Hepatocyte (in vitro differentiated cells): ENCODE data around the gene SLAMF9. TPM values are rescaled to one million over a fixed set of nuclear protein-coding genes. Genes with fewer than 3 reads are reported as not detected.

ENCODE experiments used
- DNase-seq: peaks from one replicate; pipeline ENCODE4 v3.0.0-alpha.2; 2016; ENCODE audit warnings: low spot score
- H2AFZ ChIP-seq: fragments of 200-600 bp; sonication (generic); 2 replicates; pipeline ENCODE4 v1.6.0; 2016; ENCODE audit warnings: antibody characterized with exemption, mild to moderate bottlenecking
- H3K27ac ChIP-seq: fragments of 200-600 bp; sonication (generic); 2 replicates; pipeline ENCODE4 v1.5.1; 2016; ENCODE audit warnings: mild to moderate bottlenecking
- H3K27me3 ChIP-seq: fragments of 200-600 bp; sonication (generic); 2 replicates; pipeline ENCODE4 v1.6.1; 2016
- H3K36me3 ChIP-seq: fragments of 200-600 bp; sonication (generic); replicated peaks from 2 replicates; pipeline ENCODE4 v1.5.1; 2016; ENCODE audit warnings: low read depth; ENCODE audit not compliant: insufficient read depth
- H3K4me1 ChIP-seq: fragments of 200-600 bp; sonication (generic); 2 replicates; pipeline ENCODE4 v1.5.1; 2016; ENCODE audit warnings: mild to moderate bottlenecking, moderate library complexity; ENCODE audit not compliant: insufficient read depth
- H3K4me2 ChIP-seq: fragments of 200-600 bp; sonication (generic); 2 replicates; pipeline ENCODE4 v1.6.0; 2016
- H3K4me3 ChIP-seq: fragments of 200-600 bp; sonication (generic); 2 replicates; pipeline ENCODE4 v1.5.1; 2016; ENCODE audit warnings: mild to moderate bottlenecking
- H3K79me2 ChIP-seq: fragments of 200-600 bp; sonication (generic); 2 replicates; pipeline ENCODE4 v1.6.0; 2017; ENCODE audit warnings: mild to moderate bottlenecking
- H3K9me2 ChIP-seq: fragments of 200-600 bp; sonication (generic); replicated peaks from 2 replicates; pipeline ENCODE4 v1.6.0; 2017; ENCODE audit warnings: mild to moderate bottlenecking; ENCODE audit not compliant: insufficient read depth
- H3K9me3 ChIP-seq: fragments of 200-600 bp; sonication (generic); 2 replicates; pipeline ENCODE4 v1.5.1; 2016; ENCODE audit warnings: low read depth, mild to moderate bottlenecking
- H4K20me1 ChIP-seq: fragments of 200-600 bp; sonication (generic); 2 replicates; pipeline ENCODE4 v1.6.0; 2016; ENCODE audit warnings: mild to moderate bottlenecking; ENCODE audit not compliant: insufficient read depth, poor library complexity, severe bottlenecking
- CTCF ChIP-seq: fragments of 200-600 bp; sonication (generic); IDR thresholded peaks from 2 replicates; pipeline ENCODE4 v1.5.1; 2016; ENCODE audit warnings: antibody characterized with exemption, mild to moderate bottlenecking; ENCODE audit not compliant: poor library complexity
- EZH2 ChIP-seq: fragments of 200-600 bp; sonication (generic); IDR thresholded peaks from 2 replicates; pipeline ENCODE4 v1.6.1; 2016; ENCODE audit warnings: antibody characterized with exemption, mild to moderate bottlenecking, borderline replicate concordance
- EZH2phosphoT487 ChIP-seq: fragments of 200-600 bp; sonication (generic); IDR thresholded peaks from one replicate; pipeline ENCODE4 v1.6.1; 2018; ENCODE audit warnings: antibody characterized with exemption, mild to moderate bottlenecking, low read depth, moderate library complexity; ENCODE audit not compliant: unreplicated experiment, severe bottlenecking
- WGBS: methylation state at CpG from one replicate; pipeline ENCODE4 v1.1.6; 2016; ENCODE audit warnings: low lambda C conversion rate; ENCODE audit errors: missing lambda C conversion rate; 5-methylcytosine and 5-hydroxymethylcytosine counted together
- polyA plus RNA-seq: library from polyadenylated mRNA; unstranded; fragments of >200 nt; fragmentation: Nextera tagmentation; extraction: Ambion mirVana; gene quantifications from 2 replicates; pipeline ENCODE4 v1.2.1, GENCODE V29; 2016
- total RNA-seq: library from RNA; depleted of rRNA; stranded (reverse); fragments of >200 nt; gene quantifications from 2 replicates; pipeline ENCODE4 v1.2.3, GENCODE V29; 2014

SLAMF9 gene
- total and polyA plus RNA-seq, 2 experiments from 2014 or later, result not detected

- DNase-seq, result no peak
- H3K4me3 ChIP-seq, result no peak overlapping the region
- no peaks in the 10 kb centered on the region for H4K20me1 ChIP-seq
- H3K9me2 ChIP-seq, result no peaks in the 10 kb centered on the region
- no peaks in the 10 kb centered on the region for H3K79me2 ChIP-seq
- H3K4me2 ChIP-seq, result no peak overlapping the region
- H3K27me3 ChIP-seq, result no peaks in the 10 kb centered on the region
- H3K9me3 ChIP-seq, result no peaks in the 10 kb centered on the region
- TF ChIP-seq CTCF, result no peak
- TF ChIP-seq EZH2, result no peak
- TF ChIP-seq EZH2phosphoT487, result no peak
- no peaks in the 10 kb centered on the region for H3K4me1 ChIP-seq
- no peaks in the 10 kb centered on the region for H3K36me3 ChIP-seq
- H2AFZ ChIP-seq, result no peak overlapping the region
- no peak overlapping the region for H3K27ac ChIP-seq
Measured at GRCh38 chr1:159996653-159997052, 42.6 kb upstream of the SLAMF9 start.

GRCh38 chr1:159994896-159995295 is 40.9 kb upstream of the SLAMF9 start:
- DNase-seq, result no peak
- Histone ChIP-seq H3K9me3 (no peaks in the 10 kb centered on the region), H3K9me2 (no peaks in the 10 kb centered on the region), H3K27me3 (no peaks in the 10 kb centered on the region), H2AFZ (no peak overlapping the region), H3K27ac (no peak overlapping the region), H4K20me1 (no peaks in the 10 kb centered on the region), H3K36me3 (no peaks in the 10 kb centered on the region), H3K4me1 (no peaks in the 10 kb centered on the region), H3K4me3 (no peak overlapping the region), H3K4me2 (no peak overlapping the region), H3K79me2 (no peaks in the 10 kb centered on the region)
- no peak for TF ChIP-seq EZH2
- no peak for TF ChIP-seq EZH2phosphoT487
- TF ChIP-seq CTCF, result no peak
- 85% methylated on average over 2 of the region's 2 CpGs for WGBS

GRCh38 chr1:159993911-159994310 is 39.9 kb upstream of the SLAMF9 start:
- TF ChIP-seq CTCF (no peak), EZH2 (no peak), EZH2phosphoT487 (no peak)
- H2AFZ ChIP-seq, result no peak overlapping the region
- no peak overlapping the region for H3K4me3 ChIP-seq
- no peaks in the 10 kb centered on the region for H4K20me1 ChIP-seq
- WGBS, result 82% methylated on average over 2 of the region's 2 CpGs
- H3K27me3 ChIP-seq, result no peaks in the 10 kb centered on the region
- no peaks in the 10 kb centered on the region for H3K79me2 ChIP-seq
- no peak overlapping the region for H3K27ac ChIP-seq
- no peak for DNase-seq
- H3K9me2 ChIP-seq, result no peaks in the 10 kb centered on the region
- no peaks in the 10 kb centered on the region for H3K4me1 ChIP-seq
- no peaks in the 10 kb centered on the region for H3K36me3 ChIP-seq
- H3K9me3 ChIP-seq, result no peaks in the 10 kb centered on the region
- H3K4me2 ChIP-seq, result no peak overlapping the region

- Histone ChIP-seq H3K79me2 (no peaks in the 10 kb centered on the region), H4K20me1 (no peaks in the 10 kb centered on the region), H2AFZ (no peak overlapping the region), H3K27me3 (no peaks in the 10 kb centered on the region), H3K9me2 (no peaks in the 10 kb centered on the region), H3K4me1 (no peaks in the 10 kb centered on the region), H3K4me2 (no peak overlapping the region), H3K27ac (peak overlapping the region; percentile 3), H3K9me3 (no peaks in the 10 kb centered on the region), H3K4me3 (no peak overlapping the region), H3K36me3 (no peaks in the 10 kb centered on the region)
- DNase-seq, result no peak
- TF ChIP-seq CTCF, result no peak
- no peak for TF ChIP-seq EZH2
- no peak for TF ChIP-seq EZH2phosphoT487
- 92% methylated on average over 1 of the region's 1 CpG for WGBS
Measured at GRCh38 chr1:159992161-159992560, 38.1 kb upstream of the SLAMF9 start.
